GM13977 (cell line): Measurements from ENCODE around the gene BID.

Source experiments
- DNase-seq: peaks from one replicate; pipeline ENCODE4 v3.0.0; 2012; ENCODE audit warnings: low spot score
- CTCF ChIP-seq: IDR thresholded peaks from 2 replicates; pipeline ENCODE4 v1.5.1; 2012; ENCODE audit warnings: mild to moderate bottlenecking, control low read depth; ENCODE audit not compliant: insufficient read depth; ENCODE audit errors: extremely low read depth, missing control alignments
- in situ Hi-C: fragments of 300-500 bp; cut with MboI; formaldehyde crosslinking; loops from one replicate; pipeline ENCODE4 v1.12.0; 2022; ENCODE audit warnings: low sequenced_read_pairs, low pct_unique_long_range_greater_than_20kb, mixed read lengths, inconsistent platforms; ENCODE audit not compliant: unreplicated experiment

BID gene

DNA sequence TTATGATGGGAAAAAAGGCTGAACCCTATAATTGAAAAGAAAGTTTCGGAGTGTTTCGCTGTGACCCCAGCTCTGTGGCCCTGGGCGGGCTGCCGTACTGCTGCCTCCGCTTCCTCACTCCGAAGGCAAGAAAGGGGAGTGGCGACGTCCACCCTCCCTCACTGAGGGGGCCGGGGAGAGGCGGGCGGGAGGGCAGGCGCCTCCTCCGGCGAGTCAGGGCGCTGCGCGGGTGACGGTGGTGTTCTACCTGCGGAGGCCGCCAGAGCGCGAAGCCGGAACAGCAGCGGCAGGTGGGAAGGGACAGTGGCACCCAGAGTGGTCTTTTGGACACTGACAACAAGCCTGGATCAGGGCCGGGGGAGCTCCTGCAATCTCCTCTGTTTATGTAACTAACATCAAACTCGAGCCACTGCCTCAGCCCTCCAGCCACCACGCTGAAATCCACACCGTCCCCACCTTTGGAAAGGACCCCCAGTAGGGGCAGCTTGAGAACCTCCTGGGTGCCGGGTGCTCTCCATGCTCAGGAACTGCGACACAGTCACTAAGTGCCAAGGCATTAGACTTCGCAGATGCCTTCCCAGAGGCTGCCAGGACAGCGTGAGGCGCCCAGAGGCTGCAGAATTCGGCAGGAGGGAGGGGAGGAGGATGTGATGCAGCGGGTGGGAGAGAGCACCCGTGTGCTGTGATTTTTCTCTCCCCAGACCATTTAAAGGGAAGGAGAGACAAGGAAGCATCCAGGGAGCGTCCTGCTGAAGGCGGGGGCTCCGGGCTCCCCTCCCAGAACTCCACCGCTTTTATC lies 25.5 kb downstream of the BID start:
- in situ Hi-C loops: no loop called here
- no peak for TF ChIP-seq CTCF

DNA sequence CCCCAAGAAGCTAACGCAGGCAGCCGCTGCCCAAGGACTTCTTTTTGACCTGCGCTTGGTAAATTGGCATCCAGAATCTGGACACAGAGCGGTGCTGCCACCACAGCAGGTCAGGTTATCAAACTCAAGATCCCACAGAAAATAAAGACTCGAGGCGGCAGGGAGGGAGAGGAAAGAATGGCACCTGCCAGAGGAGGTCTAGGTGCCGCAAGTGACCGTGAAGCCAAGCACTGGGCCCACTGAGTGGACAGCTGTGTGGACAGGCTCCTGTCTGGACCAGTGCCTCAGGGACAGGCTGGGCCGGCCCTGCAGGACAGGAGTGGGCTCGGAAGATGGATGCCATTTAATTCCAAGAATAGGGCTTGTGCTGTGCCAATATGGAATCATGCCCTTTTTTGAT lies 27.4 kb downstream of the BID start:
- peak; percentile 3 for DNase-seq
- in situ Hi-C loops: no loop called here
- TF ChIP-seq CTCF: no peak

More for the DNA sequence above, 25.5 kb downstream of the BID start:
- no peak for DNase-seq

DNA sequence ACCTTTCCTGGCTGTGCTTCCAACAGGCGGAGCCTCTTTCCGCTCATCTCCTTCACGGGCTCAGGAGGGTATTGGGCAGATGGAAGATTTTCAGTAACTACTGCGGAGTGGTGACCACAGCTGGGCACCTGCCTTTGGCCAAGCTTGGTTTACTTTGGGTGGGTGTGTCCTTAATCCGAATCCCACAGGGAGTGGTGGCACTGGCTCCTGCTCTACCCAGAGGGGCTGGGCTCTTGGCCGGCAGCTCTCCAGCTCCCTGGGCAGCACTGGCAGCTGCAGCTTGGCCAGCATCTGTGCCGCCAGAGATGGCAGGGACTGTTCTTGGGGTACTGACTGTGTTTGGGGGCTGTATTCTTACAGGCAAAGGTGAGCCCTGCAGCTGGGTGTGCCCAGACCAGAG lies 29.8 kb downstream of the BID start:
- no peak for TF ChIP-seq CTCF
- no peak for DNase-seq
- in situ Hi-C loops: no loop called here

- no peak for DNase-seq
- TF ChIP-seq CTCF: no peak
- in situ Hi-C loops: no loop called here
These were observed 30.4 kb downstream of the BID start for GRCh38 chr22:17743661-17744411.

GRCh38 chr22:17742527-17742902 lies 31.8 kb downstream of the BID start:
- peak; percentile 92 for TF ChIP-seq CTCF
- DNase-seq: peak; percentile 93
- in situ Hi-C loops: no loop called here

GRCh38 chr22:17741866-17742526 lies 32.3 kb downstream of the BID start:
- TF ChIP-seq CTCF: no peak
- in situ Hi-C loops: no loop called here
- peak; percentile 27 for DNase-seq
